Renal cortical epithelial cell (primary cell): ENCODE results near the gene UPP2. TPM values are rescaled to one million over a fixed set of nuclear protein-coding genes. Genes with fewer than 3 reads are reported as not detected.
A peak's percentile ranks its signal among the peaks of the same experiment; 100 is the strongest.

ENCODE experiments used
- DNase-seq: peaks from one replicate; pipeline ENCODE4 v3.0.0-alpha.2; 2011; ENCODE audit warnings: low read depth
- total RNA-seq: library from RNA; depleted of rRNA; stranded (reverse); fragments of >200 nt; gene quantifications from 2 replicates; pipeline ENCODE4 v1.2.3, GENCODE V29; 2014

Gene UPP2
- 0.25 TPM in 1 of 2 replicates, not detected in the other for total RNA-seq

GRCh38 chr2:158101384-158101926 is at the start of gene UPP2:
TSS of gene UPP2 (plus strand) at chr2:158101876. CDS start at chr2:158102064, 188 bp downstream.
- no peak for DNase-seq

GRCh38 chr2:158052761-158053160 is 48.9 kb upstream of the UPP2 start:
- DNase-seq: no peak

- no peak for DNase-seq
Observed at GRCh38 chr2:158056875-158057274, 44.8 kb upstream of the UPP2 start.

GRCh38 chr2:158060160-158060834 is 41.4 kb upstream of the UPP2 start:
- DNase-seq: no peak

GRCh38 chr2:158060835-158061435 is 40.7 kb upstream of the UPP2 start:
- DNase-seq: peak; percentile 49

GRCh38 chr2:158061763-158062162 is 39.9 kb upstream of the UPP2 start:
- no peak for DNase-seq

GRCh38 chr2:158066046-158066713 is 35.5 kb upstream of the UPP2 start:
- DNase-seq: no peak

GRCh38 chr2:158071018-158071417 is 30.7 kb upstream of the UPP2 start:
- DNase-seq: no peak

GRCh38 chr2:158072361-158072760 is 29.3 kb upstream of the UPP2 start:
- DNase-seq: no peak

- peak; percentile 87 for DNase-seq
Observed at GRCh38 chr2:158079672-158080071, 22.0 kb upstream of the UPP2 start.

- no peak for DNase-seq
Observed at GRCh38 chr2:158088093-158088492, 13.6 kb upstream of the UPP2 start.

- no peak for DNase-seq
Observed at GRCh38 chr2:158089322-158089721, 12.4 kb upstream of the UPP2 start.

GRCh38 chr2:158091647-158092046 is 10.0 kb upstream of the UPP2 start:
- peak; percentile 60 for DNase-seq

- DNase-seq: peak; percentile 99
Observed at GRCh38 chr2:158094487-158095092, 7.1 kb upstream of the UPP2 start.

GRCh38 chr2:158095269-158095668 is 6.4 kb upstream of the UPP2 start:
- no peak for DNase-seq

- DNase-seq: no peak
Observed at GRCh38 chr2:158095912-158096311, 5.8 kb upstream of the UPP2 start.

- no peak for DNase-seq
Observed at GRCh38 chr2:158097481-158097880, 4.2 kb upstream of the UPP2 start.

- DNase-seq: no peak
Observed at GRCh38 chr2:158098178-158098577, 3.5 kb upstream of the UPP2 start.

- DNase-seq: peak; percentile 98
Observed at GRCh38 chr2:158099716-158100115, 2.0 kb upstream of the UPP2 start.

GRCh38 chr2:158100411-158100810 is 1.3 kb upstream of the UPP2 start:
- peak; percentile 46 for DNase-seq

GRCh38 chr2:158102446-158102845 is 770 bp downstream of the UPP2 start:
- DNase-seq: peak; percentile 89

- peak; percentile 94 for DNase-seq
Observed at GRCh38 chr2:158103411-158104012, 1.8 kb downstream of the UPP2 start.
